CD4-positive, alpha-beta T cell treated with Interferon gamma for 1 hour (primary cell): ENCODE measurements around the gene APBB1.

Experiments used
- DNase-seq: peaks from one replicate; pipeline ENCODE4 v3.0.0-alpha.2; 2020

The APBB1 gene

GRCh38 chr11:6390718-6391469 is 28.0 kb downstream of the APBB1 start:
- DNase-seq, result no peak

GRCh38 chr11:6389905-6390717 is 28.8 kb downstream of the APBB1 start, which contains the start of gene SMPD1:
Gene SMPD1, plus strand, starts transcription at chr11:6390474. Its CDS starts 125 bp downstream, at chr11:6390599.
- DNase-seq, result peak; percentile 96

GRCh38 chr11:6388748-6389147 is 30.1 kb downstream of the APBB1 start:
- DNase-seq, result no peak

- DNase-seq, result no peak
Measured at GRCh38 chr11:6387811-6388599, 30.9 kb downstream of the APBB1 start.

GRCh38 chr11:6385046-6385777 is 33.7 kb downstream of the APBB1 start:
- no peak for DNase-seq

GRCh38 chr11:6378640-6378989 is 40.3 kb downstream of the APBB1 start:
- DNase-seq, result no peak

- no peak for DNase-seq
Measured at GRCh38 chr11:6377902-6378639, 40.8 kb downstream of the APBB1 start.

GRCh38 chr11:6371825-6372224 is 47.1 kb downstream of the APBB1 start:
- no peak for DNase-seq

- DNase-seq, result no peak
Measured at GRCh38 chr11:6365659-6366058, 53.2 kb downstream of the APBB1 start.

- DNase-seq, result peak; percentile 61
Measured at GRCh38 chr11:6362873-6363678, 55.8 kb downstream of the APBB1 start.

- DNase-seq, result no peak
Measured at GRCh38 chr11:6362185-6362872, 56.6 kb downstream of the APBB1 start.

- no peak for DNase-seq
Measured at GRCh38 chr11:6360183-6360582, 58.7 kb downstream of the APBB1 start.

GRCh38 chr11:6357222-6357621 is 61.7 kb downstream of the APBB1 start:
- no peak for DNase-seq

GRCh38 chr11:6356503-6357055 is 62.3 kb downstream of the APBB1 start:
- no peak for DNase-seq

GRCh38 chr11:6354651-6355485 is 64.0 kb downstream of the APBB1 start:
- DNase-seq, result no peak

GRCh38 chr11:6353367-6353987 is 65.4 kb downstream of the APBB1 start:
- DNase-seq, result peak; percentile 49

GRCh38 chr11:6351782-6352382 is 67.0 kb downstream of the APBB1 start:
- DNase-seq, result no peak

GRCh38 chr11:6350486-6350885 is 68.4 kb downstream of the APBB1 start:
- DNase-seq, result no peak
